GM18499 (cell line): ENCODE results near the gene NES.

ENCODE experiments used
- ATAC-seq: cut with Tn5 transposase; IDR thresholded peaks from one replicate; pipeline ENCODE4 v1.9.1; 2021; ENCODE audit warnings: moderate number of reproducible peaks; ENCODE audit not compliant: insufficient read depth, unreplicated experiment

Gene NES

DNA sequence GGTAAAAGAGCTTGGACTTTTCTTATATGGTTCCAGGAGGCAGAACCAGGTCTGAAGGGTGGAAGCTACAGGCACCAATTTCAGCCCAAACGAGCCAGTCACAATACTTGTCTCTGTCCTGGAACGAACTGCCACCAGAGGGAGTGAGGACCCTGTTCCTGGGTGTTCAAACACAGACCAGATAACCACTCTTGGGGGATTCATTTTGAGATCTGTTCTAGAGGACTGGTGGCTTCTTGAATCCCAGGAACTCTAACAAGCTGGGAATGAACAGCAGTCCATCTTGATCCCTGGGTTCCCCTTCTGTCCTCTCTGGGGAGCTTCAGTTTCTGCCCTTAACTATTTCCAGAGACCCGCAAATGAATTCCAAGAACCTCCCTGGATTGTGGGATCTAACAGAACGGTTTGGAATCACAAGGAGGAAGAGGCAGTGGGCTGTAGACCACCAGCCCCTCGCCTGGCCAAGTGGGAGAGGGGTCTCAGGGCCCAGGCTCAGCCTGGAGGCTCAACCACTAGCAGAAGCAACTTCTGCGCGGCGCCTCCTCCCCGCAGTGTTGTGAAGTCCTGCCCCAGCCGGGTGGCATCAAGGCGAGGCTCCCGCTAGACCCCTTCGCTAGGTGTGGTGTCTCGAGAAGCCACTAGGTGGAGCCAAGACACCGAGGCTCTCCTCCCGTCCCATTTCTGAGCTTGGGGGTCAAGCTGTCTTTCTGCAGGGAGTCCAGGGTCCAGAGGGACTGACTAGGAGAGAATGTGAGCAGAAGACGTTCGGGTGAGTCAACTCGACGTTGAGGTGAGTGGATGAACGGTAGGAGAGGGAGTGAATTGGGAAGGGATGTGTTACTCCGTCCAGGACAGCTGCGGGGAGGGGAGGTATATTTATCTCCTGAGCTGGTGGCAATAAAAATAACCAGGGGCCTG lies 12.1 kb upstream of the NES start:
- ATAC-seq: no peak

- ATAC-seq: no peak
Measured at GRCh38 chr1:156684227-156684782, 7.1 kb upstream of the NES start.

DNA sequence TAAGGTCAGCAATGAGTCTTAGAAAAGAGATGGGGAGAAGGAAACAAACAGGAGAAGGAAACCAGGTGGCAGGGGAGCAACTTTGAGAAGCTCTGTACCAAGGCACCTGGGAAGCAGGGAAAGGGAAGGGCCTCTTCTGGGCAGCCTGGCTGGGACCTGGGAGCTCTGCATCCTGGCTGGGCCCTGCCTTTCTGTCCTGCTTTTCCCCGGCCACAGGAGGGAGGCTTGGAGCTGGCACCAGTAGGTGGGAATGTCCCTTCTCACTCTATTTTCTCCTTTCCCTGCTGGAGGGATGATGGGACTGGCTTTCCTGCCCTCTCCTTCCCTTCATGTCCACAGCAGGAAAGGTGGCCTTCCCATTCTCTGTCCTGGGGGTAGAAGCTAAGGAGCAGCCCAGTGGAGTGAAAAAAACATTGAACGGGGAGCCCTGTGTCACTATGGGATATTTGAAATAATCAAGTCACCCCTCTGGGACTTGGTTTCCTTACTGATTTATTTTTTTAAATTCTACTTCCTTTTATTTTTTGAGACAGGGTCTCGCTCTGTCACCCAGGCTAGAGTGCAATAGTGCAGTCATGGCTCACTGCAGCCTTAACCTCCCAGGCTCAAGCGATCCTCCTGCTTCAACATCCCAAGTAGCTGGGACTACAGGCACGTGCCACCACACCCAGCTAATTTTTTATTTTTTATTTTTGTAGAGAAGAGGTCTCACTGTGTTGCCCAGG lies 5.1 kb upstream of the NES start:
- ATAC-seq: no peak

DNA sequence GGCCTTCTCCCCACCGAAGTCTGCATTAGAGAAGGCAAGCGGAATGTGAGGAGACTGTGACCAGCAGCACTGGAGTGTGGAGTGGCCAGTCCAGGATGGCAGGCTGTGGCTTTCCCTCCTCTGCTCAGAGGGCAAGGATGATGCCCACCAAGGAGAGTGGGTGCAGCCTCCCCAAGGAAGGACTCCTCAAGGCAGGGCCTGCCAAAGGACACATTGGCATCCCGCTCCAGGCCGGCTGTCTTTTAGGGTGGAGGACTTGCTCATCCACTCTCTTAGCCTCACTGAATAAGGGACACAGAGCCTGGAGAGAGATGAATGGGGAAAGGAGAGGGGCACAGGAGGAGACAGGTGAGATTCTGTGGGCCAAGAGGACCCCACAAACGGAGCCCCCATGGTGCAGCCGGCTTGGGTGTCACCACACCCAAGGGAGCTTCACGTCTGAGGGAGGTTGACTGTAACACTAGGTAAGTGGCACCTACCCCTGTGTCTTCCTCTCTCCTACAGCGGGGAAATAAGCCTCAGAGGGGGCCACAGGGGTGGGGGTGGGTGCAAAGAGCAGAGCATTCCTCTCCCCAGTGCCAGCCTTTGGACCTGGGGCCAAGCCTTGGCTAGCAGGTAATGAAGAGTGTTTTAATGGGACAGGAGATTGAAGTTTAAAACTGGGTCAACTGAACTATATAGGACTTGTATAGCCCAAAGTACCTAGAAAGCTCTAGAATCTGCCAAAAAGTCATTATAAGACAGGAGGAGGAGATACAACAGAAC lies 4.2 kb upstream of the NES start:
- no peak for ATAC-seq

- no peak for ATAC-seq
Measured at GRCh38 chr1:156680056-156680455, 2.8 kb upstream of the NES start.

GRCh38 chr1:156677616-156678596 lies 699 bp upstream of the NES start:
- ATAC-seq: no peak

DNA sequence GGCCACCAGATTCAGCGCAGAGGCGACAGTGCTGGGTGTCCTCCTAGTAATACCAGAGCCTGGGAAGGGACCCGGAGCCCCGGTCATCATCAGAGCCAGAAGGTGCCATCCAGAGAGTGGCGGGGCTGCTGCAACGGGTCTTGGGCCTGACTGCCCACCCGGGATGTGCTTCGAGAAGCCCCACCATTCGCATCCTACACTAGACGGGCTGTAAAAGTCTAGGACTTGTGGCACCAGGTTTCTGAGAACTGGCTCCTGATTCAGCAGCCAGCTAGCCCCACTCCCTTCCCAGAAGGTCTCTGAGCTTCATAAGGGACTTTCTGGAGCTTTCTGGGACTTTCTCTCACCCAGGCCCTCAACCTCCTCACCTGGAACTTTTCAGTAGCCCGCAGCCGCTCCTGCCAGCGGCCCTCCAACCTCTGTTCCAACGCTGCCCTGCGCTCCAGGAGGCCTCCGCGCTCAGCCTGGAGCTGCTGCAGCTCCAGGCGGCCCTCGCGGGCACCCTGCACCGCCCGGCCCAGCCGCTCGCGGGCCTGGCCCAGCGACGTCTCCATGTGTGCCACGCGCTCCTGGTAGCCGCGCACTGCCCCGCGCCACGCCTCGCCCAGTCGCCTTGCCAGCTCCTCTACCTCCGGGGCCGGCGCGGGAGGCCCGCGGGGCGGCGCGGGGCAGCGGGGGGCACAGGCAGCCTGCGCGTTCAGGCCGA lies 940 bp downstream of the NES start:
- no peak for ATAC-seq

- no peak for ATAC-seq
Measured at GRCh38 chr1:156675210-156676113, 1.7 kb downstream of the NES start.

DNA sequence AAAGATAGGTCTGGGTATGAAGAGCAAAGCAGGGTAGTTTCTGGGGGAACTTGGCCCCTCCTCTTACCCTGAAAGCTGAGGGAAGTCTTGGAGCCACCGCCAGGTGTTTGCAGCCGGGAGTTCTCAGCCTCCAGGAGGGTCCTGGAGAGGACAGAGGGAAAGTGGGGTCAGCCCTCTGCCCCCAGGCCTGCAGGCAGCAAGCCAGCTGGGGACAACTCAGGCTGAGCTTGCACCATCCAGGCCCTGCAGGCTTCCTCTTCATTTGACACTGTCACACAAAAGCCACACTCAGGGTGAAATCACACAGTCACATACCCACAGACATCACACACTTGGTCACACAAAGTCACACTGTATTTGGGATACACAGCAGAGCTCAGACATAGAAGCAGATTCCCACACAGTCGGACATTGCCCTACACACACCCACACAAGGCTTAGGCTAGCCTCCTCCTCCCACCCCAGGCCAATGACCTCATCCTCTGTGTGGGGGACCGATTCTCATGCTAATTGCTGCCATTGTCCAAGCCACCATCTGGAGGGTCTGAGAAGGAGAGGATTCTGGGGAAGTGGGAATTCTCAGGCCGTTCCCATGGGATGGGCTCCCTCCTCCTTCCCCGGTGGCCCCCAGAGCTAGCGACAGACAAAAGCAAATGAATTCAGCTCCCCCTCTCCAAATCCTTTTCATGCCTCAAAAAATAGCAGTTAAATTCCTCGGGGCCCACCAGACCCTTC lies 3.7 kb downstream of the NES start:
- ATAC-seq: no peak

DNA sequence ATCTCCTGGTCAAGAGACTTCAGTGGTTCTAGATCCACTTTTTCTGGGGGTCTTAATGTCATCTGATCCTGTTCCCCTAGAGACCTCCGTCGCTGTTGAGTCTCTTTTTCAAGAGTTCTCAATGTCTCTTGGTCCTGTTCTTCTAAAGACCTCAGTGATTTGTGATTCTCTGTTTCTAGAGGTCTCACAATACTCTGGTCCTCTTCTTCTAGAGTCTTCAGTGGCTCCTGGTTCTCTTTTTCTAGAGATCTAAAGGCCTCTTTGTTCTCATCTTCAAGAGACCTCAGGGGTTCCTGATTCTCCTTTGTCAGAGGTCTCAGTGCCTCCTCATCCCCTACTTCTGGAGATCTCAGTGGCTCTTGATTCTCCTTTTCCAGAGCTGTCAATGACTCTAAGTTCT lies 5.4 kb downstream of the NES start:
- ATAC-seq: no peak

DNA sequence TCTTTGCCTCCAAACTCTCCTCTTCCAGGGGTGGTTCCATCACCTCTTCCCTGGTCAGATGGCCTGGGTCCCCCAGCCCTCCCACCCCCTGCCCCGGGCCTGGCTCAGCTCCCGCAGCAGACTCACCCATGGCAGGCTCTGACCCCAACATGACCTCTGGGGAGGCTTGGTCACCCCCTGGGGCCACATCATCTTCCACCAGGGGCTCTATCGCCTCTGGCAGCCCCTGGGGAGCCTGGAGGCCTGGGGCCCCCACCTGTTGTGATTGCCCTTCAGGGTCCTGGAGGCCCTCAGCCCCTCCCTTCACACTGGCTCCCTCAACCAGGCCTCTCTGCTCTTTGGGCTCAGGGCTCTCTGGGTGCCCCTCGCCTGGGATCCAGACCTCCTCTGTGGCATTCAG lies 6.4 kb downstream of the NES start:
- no peak for ATAC-seq

DNA sequence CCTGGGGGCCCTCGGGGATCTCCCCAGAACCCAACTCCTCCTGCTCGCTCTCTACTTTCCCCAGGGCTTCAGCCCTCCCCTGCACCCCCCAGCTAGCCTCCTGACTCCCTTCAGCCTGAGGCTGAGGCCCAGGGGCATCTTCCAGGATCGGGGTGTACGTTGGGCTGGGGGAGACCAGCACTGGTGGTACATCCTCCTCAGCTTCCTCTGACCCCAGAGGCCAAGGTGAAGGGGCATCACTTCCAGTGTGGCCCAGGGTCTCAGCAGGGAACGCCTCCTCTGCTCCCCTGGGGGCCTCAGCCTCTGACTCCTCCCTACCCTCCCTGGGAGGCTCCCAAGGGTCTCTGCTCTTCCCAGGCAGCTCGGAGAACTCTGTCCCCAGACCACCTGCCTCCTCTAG lies 6.8 kb downstream of the NES start:
- ATAC-seq: no peak

DNA sequence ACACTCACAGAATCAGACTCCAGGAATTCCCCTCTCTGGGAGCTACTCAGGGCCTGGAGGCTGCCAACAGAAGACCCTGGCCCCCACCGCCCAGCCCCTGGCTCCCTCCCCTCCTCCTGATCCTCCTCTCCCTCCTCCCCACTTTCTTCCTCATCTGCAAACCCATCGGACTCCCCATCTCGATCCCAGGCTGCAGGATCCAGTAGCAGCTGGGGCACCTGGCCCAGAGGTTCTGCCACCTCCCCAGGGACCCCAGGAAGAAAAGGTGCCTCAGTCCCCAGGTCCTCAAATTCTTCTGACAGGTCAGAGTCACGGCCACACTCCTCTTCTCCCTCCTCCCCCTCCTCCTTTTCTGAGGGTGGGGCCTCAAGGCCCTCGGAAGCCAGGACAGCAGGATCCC lies 7.4 kb downstream of the NES start:
- ATAC-seq: no peak

DNA sequence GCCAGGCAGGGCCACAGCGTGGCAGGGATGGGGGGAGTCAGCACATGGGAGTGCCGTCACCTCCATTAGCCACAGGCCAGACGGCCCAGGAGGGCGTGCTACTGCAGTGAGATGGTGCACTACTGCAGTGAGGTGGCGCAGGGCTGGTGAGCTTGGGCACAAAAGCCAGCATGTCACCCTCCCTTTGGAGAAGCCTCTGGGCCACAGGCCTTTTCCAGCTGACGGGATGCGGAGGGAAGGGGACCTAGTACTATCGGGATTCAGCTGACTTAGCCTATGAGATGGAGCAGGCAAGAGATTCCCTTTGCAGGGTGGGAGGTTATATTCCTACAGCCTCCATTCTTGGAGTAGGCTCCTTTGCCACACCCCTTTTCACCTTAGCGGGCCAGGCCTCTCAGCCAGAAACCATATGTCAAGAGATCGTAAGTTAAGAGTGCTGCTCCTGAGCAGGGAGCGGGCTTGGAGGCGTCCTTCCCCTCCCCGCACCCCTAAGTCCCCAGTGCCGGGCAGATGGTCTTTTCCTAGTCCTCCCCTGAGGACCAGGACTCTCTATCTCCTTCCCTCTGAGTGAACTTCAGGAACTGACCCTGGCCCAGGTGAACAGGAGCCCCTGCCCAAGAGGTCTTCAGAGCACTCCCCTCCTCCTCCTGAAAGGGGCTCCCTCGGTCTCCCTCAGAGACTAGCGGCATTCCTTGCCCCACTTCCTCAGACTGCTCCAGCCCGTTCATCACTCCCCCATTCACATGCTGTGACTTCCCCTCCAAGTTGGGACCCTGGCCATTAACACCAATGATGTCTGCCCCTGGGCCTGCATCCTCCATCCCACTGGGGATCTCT lies 8.2 kb downstream of the NES start:
- no peak for ATAC-seq

- no peak for ATAC-seq
Measured at GRCh38 chr1:156667968-156668709, 9.1 kb downstream of the NES start.

DNA sequence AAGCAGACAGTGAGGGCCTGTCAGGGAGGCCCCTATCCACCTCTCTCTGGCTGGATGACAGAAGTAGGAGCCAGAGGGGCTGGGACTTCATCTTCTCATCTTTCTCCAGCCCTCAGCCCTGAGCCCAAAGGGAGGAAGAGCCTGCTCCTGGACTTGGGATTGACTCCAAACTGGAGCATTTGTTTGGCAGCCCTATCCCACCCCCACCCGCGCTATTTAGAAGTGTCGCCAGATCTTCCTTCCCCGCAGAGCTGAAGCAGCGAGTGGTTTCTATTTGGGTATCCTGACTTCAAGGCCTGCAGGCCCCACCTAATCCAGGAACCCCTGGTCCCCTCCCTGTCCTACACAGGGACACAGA lies 9.6 kb downstream of the NES start:
- ATAC-seq: no peak
